Raji (cell line): ENCODE measurements around the gene CFL1.
A peak's percentile ranks its signal among the peaks of the same experiment; 100 is the strongest.

Experiments used
- POLR2A ChIP-seq: IDR thresholded peaks from 2 replicates; pipeline ENCODE4 v1.6.1; 2011; ENCODE audit warnings: low read depth, low read length, control low read depth; ENCODE audit not compliant: insufficient read depth

CFL1 gene

DNA sequence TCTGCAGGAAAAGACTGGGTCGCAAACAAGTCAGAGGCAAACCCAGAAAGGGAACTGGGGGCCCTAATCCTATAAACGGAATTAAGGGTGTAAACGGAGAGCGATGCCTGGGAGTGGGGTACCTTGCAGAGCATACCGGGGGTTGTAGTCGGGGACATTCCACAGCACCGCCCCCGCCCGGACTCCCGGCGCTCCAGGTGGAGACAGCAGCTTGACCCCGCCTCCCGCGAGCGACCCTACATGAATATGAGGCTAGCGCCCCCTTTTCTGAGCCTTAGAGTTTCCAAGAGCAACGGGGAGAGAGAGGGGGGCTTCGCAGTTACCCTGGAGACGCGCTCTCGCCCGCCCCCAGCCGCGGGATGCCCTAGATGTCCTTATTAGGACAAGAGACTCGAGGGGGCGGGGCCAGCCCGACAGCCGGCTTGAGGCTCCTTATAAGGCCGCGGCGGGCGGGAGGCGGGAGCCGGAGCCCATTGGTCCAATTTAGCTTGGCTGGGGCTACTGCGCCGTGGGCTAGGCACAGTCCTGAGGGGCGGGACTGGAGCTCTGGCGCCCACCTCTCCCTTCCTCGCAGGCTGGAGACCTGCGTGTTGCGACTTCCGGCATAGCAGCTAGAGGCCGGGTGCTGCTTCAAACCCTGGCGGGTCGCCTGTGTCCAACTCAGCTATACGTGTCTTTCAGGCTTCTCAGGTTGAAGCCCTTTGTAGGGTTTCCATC, 1.3 kb upstream of the CFL1 start:
- TF ChIP-seq POLR2A: peak; percentile 93

DNA sequence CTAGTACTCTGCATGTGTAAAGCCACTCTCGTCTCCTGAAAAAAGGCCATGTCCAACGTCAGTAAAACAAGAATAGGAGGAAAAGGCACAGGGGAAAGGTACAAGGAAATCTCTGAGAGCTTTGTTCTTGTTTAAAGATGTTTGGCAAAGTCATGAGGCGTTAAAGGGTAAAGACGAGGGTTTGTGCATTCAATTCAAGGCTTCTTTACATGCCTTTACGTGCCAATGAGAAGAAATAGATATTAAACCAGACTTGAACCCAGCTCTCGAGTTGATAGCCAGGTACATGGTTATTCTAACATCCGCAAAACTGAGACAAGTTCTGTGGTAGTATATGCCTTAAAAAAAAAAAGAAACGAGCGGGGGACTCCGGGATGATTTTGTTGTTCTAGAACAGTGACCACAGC, 704 bp upstream of the CFL1 start:
- no peak for TF ChIP-seq POLR2A

GRCh38 chr11:65857500-65857852, 504 bp downstream of the CFL1 start:
- no peak for TF ChIP-seq POLR2A

DNA sequence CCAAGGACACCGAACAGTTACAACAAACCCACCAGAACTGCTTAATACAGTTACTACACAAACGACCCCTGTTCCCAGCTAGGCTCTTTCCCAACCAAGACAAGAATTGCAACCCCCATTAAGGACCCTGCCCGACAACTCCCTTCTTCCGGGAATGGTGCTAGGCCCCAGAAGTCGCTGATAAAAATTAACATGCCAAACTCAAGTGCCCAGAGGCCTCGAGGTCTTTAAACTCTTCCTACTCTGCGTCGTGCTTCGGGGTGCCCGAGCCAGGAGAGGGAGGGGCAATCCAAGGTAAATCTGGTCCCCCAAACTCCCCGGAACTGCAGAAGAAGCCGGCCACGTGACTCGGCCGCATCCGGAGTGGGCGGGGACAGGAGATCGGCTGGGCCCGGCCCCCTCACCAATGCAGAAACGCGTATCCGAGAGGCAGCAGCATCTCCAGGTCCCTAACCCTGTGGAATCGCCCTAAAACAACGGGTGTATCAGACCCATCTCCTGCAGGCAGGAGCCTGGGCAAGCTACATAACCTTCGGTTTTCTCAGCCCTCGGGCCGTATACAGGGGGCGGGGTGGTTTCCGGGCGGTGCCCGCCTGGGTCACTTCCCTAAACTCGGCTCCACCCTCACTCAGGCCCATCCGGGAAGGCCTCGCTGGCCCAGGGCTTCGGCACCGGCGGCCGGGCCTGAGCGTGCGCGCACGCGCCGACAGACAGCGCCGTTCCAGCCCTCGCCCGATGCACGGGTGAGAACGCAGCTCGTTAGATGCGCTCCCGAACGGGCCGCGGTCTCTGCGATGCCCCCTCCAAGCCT, 1.1 kb downstream of the CFL1 start:
- peak; percentile 71; the same call in 1 of the 2 replicates for TF ChIP-seq POLR2A

GRCh38 chr11:65855927-65856363, 2.0 kb downstream of the CFL1 start:
- no peak for TF ChIP-seq POLR2A

DNA sequence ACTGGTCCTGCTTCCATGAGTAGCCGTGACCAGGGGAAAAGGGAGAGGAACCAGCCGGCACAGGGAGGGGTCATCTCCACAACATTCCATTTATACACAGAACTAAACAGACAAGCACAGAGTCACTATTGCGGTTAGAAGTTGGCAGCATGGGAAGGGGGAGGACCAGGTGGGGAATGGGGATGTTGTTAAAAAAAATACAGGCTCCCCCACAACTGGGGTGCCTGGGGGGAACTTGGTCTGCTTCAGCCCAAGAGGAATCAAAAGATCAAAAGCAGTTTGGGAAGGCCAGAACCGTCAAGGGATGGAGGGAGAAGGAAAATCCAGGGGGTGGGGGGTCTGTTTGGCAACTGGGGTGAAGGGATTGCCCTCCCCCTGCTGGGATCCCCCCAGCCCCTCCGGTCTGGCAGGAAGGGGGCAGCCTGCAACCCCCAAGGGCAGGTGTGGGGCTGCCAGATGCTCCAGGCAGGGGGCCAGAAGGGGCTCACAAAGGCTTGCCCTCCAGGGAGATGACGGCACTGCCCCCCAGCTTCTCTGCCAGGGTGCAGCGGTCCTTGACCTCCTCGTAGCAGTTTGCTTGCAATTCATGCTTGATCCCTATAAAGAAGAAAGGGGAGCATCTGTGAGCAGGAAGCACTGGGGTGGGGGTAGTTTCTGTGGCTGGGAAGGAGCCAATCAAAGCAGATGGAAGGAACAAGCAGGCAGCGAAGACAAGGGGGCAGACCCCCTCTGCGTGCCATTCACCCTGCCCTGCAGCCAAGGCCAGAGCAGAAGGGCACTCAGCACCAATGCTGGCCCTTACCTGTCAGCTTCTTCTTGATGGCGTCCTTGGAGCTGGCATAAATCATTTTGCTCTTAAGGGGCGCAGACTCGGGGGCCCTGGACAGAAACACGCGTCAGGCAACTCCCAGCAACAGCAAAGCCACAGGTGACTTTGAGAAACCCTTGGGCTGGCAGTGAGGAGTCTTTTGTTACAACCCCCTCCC, 2.8 kb downstream of the CFL1 start:
- TF ChIP-seq POLR2A: no peak

- TF ChIP-seq POLR2A: no peak
Observed at GRCh38 chr11:65854161-65854592, 3.8 kb downstream of the CFL1 start.

GRCh38 chr11:65853246-65853979, 4.6 kb downstream of the CFL1 start:
- no peak for TF ChIP-seq POLR2A

GRCh38 chr11:65852508-65853245, 5.3 kb downstream of the CFL1 start:
- no peak for TF ChIP-seq POLR2A

DNA sequence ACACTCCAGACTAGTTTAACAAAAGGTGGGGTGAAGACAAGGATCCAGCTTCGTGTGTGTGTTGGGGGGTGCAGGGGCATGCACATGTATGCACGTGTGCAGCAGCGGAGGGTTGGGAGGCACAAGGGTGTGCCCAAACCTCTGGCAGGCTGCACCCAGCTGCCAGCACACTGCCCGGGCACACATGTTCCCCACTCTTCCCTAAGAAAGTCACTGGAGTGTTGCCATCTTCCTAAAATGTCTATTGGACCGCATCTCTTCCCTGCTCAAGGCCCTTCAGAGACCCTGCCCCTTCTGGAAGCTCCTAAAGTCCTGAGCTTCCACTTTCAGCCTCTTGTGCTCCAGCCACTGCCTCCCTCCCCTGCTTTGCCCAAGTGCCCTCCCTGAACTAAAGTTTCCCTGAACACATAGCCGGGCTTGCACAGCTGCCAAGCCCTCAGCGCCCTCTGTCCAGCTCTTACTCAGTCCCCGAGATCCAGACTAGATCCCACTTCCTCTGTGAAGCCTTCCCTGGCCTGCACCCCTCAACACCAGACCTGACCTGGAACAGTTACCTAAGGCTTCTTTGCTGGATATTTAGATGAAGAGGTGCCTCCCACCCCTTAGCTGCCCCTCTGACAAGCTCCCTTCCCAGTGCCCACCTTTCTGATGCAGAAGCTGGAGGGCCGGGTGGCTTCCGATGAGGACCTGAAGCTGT, 6.0 kb downstream of the CFL1 start:
- TF ChIP-seq POLR2A: no peak

DNA sequence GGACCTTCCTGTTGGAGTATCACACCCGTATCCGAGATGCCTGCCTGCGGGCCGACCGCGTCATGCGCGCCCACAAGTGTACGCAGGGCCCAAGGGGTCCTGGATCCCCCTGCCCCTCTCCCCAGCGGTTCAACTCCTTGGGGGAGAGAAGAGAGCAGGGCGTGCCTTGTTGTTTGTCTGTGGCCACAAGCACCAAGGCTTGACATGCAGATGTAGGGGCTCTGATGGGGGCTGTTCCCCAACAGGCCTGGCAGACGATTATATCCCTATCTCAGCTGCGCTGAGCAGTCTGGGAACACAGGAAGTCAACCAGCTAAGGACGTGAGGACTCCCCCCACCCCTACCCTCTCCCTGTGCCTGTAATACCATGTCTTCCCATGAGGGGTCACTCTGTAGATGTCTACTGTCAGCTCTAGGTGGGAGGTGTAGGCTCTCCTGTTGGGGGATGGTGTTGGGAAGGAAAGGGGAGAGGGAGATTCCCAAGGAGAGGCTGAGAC, 6.8 kb downstream of the CFL1 start:
- no peak for TF ChIP-seq POLR2A

DNA sequence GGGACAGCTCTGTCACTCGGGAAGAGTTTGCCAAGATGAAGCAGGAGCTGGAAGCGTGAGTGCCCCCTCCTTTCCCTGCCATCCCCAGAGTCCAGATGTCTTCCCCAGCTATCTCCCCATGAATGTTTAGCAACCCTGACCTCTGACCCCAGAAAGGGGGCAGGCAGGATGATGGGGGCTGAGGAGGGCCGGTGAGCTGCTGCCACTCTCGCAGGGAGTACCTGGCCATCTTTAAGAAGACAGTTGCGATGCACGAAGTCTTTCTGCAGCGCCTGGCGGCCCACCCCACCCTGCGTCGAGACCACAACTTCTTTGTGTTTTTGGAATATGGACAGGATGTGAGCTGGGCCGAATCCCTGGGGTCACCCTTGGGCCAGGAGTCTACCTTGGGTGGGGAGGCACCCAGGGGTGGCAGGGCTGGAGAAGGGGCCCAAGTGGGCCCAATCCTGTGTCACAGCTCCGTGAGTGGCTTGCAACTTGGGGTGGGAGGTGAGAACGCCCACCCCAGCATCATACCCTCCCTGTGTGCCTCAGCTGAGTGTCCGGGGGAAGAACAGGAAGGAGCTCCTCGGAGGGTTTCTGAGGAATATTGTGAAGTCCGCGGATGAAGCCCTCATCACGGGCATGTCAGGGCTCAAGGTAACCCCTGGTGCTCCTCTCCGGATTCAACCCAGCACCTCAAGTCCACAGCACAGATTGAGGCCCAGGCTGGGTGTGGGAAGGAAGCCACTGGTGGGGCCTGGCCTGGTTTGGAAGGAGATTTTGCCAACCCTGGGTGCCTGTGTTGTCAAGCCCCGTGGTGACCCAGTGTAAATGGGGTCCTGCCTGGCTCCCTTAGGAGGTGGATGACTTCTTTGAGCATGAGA, 7.5 kb downstream of the CFL1 start:
- TF ChIP-seq POLR2A: no peak
